Esophagus squamous epithelium (tissue), 4 donors: Measurements from ENCODE around the gene TPM4.

Experiments used
- POLR2A ChIP-seq, 4 donors: fragments of 450-650 bp; IDR thresholded peaks; one replicate each; pipeline ENCODE4 v1.6.1; 2017; ENCODE audit warnings: antibody characterized with exemption in 4 of 4, mild to moderate bottlenecking in 4 of 4, moderate library complexity in 3 of 4
- TF ChIP-seq, protein P1 (sequence below), 6 experiments: fragments of 450-650 bp in 4 of 6; fragments of 200-600 bp in 2 of 6; sonication (generic) in 2 of 6; IDR thresholded peaks; one replicate each; pipeline ENCODE4 v1.5.1; 2016 to 2019; ENCODE audit warnings: antibody characterized with exemption in 6 of 6, mild to moderate bottlenecking in 4 of 6, moderate library complexity in 4 of 6

DNA sequence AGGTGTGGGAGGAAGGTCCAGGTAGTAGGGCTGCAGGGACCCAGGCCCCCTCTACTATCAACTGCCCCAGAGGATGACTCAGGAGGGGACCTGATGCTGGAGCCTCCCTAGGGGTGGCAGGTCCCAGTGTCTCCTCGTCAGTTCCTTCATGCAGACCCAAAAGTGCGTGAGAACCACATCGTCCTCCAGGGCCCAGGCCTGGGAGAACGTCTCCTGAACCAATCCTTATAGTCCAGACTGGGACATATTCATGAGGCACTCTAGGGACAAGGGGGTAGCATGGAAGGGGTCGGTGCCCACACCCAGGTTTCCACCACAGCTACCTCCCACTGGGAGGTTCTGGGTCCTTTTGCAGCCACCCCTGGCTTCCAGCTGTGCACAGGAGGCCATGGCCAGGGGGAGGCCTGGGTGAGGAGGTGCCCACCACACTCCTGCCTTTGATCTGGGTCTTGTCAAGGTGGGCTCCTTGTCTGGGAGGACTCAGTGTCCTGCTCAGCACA, 38.0 kb upstream of the TPM4 start:
- TF ChIP-seq POLR2A (IDR thresholded peaks at IDR 0.05) = no peak
- TF ChIP-seq, protein P1, sequence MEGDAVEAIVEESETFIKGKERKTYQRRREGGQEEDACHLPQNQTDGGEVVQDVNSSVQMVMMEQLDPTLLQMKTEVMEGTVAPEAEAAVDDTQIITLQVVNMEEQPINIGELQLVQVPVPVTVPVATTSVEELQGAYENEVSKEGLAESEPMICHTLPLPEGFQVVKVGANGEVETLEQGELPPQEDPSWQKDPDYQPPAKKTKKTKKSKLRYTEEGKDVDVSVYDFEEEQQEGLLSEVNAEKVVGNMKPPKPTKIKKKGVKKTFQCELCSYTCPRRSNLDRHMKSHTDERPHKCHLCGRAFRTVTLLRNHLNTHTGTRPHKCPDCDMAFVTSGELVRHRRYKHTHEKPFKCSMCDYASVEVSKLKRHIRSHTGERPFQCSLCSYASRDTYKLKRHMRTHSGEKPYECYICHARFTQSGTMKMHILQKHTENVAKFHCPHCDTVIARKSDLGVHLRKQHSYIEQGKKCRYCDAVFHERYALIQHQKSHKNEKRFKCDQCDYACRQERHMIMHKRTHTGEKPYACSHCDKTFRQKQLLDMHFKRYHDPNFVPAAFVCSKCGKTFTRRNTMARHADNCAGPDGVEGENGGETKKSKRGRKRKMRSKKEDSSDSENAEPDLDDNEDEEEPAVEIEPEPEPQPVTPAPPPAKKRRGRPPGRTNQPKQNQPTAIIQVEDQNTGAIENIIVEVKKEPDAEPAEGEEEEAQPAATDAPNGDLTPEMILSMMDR (IDR thresholded peaks at IDR 0.05) = no peak
